Mammary epithelial cell (primary cell): Measurements from ENCODE around the gene ICAM2.
A peak's percentile ranks its signal among the peaks of the same experiment; 100 is the strongest.

Source experiments
- EZH2 ChIP-seq: IDR thresholded peaks from 2 replicates; pipeline ENCODE4 v1.6.1; 2012; ENCODE audit warnings: low read length, inconsistent platforms, borderline replicate concordance
- TF ChIP-seq, protein P1 (sequence below), 2 donors: IDR thresholded peaks in 1 of 2; conservative IDR thresholded peaks in 1 of 2; 2 replicates each; pipeline ENCODE4 v1.5.1; 2011 to 2012; ENCODE audit warnings: inconsistent platforms in 2 of 2, low read length in 2 of 2, mild to moderate bottlenecking in 2 of 2, control low read depth in 1 of 2, low read depth in 1 of 2; ENCODE audit not compliant: insufficient read depth in 1 of 2; ENCODE audit errors: extremely low read depth in 1 of 2

DNA sequence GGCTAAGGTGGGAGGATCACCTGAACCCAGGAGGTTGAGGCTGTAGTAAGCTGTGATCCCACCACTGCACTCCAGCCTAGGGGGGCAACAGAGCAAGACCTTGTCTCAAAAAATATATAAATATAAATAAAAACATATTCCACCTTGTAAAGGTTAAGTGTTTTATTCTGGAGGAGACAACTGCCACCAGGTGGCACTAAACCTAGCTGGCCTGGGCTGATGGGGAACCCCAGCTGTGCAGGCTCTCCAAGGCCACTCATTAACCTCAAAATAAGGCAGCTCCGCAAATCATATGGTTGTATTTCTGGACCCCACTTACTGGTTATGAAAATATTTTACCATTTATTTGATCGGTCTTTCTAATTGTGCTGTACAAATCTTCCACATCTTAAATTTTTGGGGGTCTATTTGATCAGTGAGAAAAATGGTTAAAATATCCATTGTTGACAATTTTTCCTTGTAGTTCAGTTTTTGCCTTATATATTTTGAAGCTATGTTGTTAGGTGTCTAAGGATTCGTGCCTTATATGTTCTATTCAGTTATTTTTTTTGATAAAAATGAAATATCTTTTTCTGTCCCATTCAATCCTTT, 8.5 kb upstream of the ICAM2 start:
- TF ChIP-seq, protein P1, sequence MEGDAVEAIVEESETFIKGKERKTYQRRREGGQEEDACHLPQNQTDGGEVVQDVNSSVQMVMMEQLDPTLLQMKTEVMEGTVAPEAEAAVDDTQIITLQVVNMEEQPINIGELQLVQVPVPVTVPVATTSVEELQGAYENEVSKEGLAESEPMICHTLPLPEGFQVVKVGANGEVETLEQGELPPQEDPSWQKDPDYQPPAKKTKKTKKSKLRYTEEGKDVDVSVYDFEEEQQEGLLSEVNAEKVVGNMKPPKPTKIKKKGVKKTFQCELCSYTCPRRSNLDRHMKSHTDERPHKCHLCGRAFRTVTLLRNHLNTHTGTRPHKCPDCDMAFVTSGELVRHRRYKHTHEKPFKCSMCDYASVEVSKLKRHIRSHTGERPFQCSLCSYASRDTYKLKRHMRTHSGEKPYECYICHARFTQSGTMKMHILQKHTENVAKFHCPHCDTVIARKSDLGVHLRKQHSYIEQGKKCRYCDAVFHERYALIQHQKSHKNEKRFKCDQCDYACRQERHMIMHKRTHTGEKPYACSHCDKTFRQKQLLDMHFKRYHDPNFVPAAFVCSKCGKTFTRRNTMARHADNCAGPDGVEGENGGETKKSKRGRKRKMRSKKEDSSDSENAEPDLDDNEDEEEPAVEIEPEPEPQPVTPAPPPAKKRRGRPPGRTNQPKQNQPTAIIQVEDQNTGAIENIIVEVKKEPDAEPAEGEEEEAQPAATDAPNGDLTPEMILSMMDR (conservative IDR thresholded peaks at IDR 0.05 in 1 of 2, IDR thresholded peaks at IDR 0.05 in 1 of 2; ENCODE audit: extremely low read depth in 1 of 2, insufficient read depth in 1 of 2, low read depth in 1 of 2, low read length in 2 of 2): peak; percentile 68 to 80
- no peak for TF ChIP-seq EZH2
